NCI-H2227 treated with DMSO at 0.1 percent for 48 hours (cell line): Measurements from ENCODE around the gene VAMP8.
A peak's percentile ranks its signal among the peaks of the same experiment; 100 is the strongest.
"Not testable (repeated sequence)": the region's sequence is repeated elsewhere in the genome, so short reads cannot be mapped to it uniquely, and the experiment has no call there.

Experiments
- DNase-seq: peaks from one replicate; lab custom pipeline; 2025; lab: John Stamatoyannopoulos, UW

The VAMP8 gene

GRCh38 chr2:85598594-85599340, 21.4 kb downstream of the VAMP8 start:
- no peak for DNase-seq

- DNase-seq, result no peak
Observed at GRCh38 chr2:85599468-85600234, 22.3 kb downstream of the VAMP8 start.

GRCh38 chr2:85600235-85600575, 22.8 kb downstream of the VAMP8 start:
- no peak for DNase-seq

- no peak for DNase-seq
Observed at GRCh38 chr2:85600951-85601770, 23.8 kb downstream of the VAMP8 start.

- no peak for DNase-seq
Observed at GRCh38 chr2:85601771-85602475, 24.5 kb downstream of the VAMP8 start.

- DNase-seq, result peak; percentile 87
Observed at GRCh38 chr2:85602476-85603234, 25.3 kb downstream of the VAMP8 start, which contains the start of gene TMEM150A. TSS of gene TMEM150A (minus strand) at chr2:85602698. CDS start at chr2:85601948, 750 bp downstream.

- not testable (repeated sequence) for DNase-seq
Observed at GRCh38 chr2:85604133-85604444, 26.7 kb downstream of the VAMP8 start.

GRCh38 chr2:85604568-85605339, 27.4 kb downstream of the VAMP8 start:
- no peak for DNase-seq

- DNase-seq, result no peak
Observed at GRCh38 chr2:85605406-85606115, 28.2 kb downstream of the VAMP8 start.

GRCh38 chr2:85606116-85606455, 28.7 kb downstream of the VAMP8 start:
- no peak for DNase-seq

GRCh38 chr2:85607268-85608215, 30.2 kb downstream of the VAMP8 start:
- no peak for DNase-seq

- no peak for DNase-seq
Observed at GRCh38 chr2:85611217-85611704, 33.9 kb downstream of the VAMP8 start.

- peak; percentile 87 for DNase-seq
Observed at GRCh38 chr2:85611705-85612587, 34.6 kb downstream of the VAMP8 start, which contains the start of gene C2orf68. TSS of gene C2orf68 (minus strand) at chr2:85612066. CDS start at chr2:85611984, 82 bp downstream.

GRCh38 chr2:85613717-85614515, 36.5 kb downstream of the VAMP8 start:
- no peak for DNase-seq

GRCh38 chr2:85614757-85615156, 37.4 kb downstream of the VAMP8 start:
- not testable (repeated sequence) for DNase-seq

GRCh38 chr2:85615413-85615728, 38.0 kb downstream of the VAMP8 start:
- no peak for DNase-seq

- not testable (repeated sequence) for DNase-seq
Observed at GRCh38 chr2:85617723-85618122, 40.3 kb downstream of the VAMP8 start.
